Endodermal cell (in vitro differentiated cells): Measurements from ENCODE around the gene BRCA1. TPM values are rescaled to one million over a fixed set of nuclear protein-coding genes. Genes with fewer than 3 reads are reported as not detected.

Experiments used
- DNase-seq: peaks from one replicate; pipeline ENCODE4 v3.0.0-alpha.2; 2017
- H3K27ac ChIP-seq: 2 replicates; pipeline ENCODE4 v1.5.1; 2013; ENCODE audit warnings: mild to moderate bottlenecking, low read depth, low read length, moderate library complexity
- H3K27me3 ChIP-seq: 2 replicates; pipeline ENCODE4 v1.6.1; 2013; ENCODE audit warnings: mild to moderate bottlenecking, low read length, moderate library complexity; ENCODE audit not compliant: insufficient read depth, control insufficient read depth, poor library complexity, severe bottlenecking
- H3K36me3 ChIP-seq: 2 replicates; pipeline ENCODE4 v1.7.0; 2013; ENCODE audit warnings: mild to moderate bottlenecking, low read length, moderate library complexity; ENCODE audit not compliant: control insufficient read depth, insufficient read depth
- H3K4me1 ChIP-seq: one replicate; pipeline ENCODE4 v1.7.0; 2013; ENCODE audit warnings: low read length; ENCODE audit not compliant: control insufficient read depth, insufficient read depth
- H3K4me3 ChIP-seq: 2 replicates; pipeline ENCODE4 v1.5.1; 2013; ENCODE audit warnings: mild to moderate bottlenecking, low read length, moderate library complexity
- H3K9ac ChIP-seq: 2 replicates; pipeline ENCODE4 v1.6.1; 2013; ENCODE audit warnings: mild to moderate bottlenecking, low read length, moderate library complexity; ENCODE audit not compliant: poor library complexity, severe bottlenecking; ENCODE audit errors: extremely low read depth
- H3K9me3 ChIP-seq: 2 replicates; pipeline ENCODE4 v1.6.1; 2013; ENCODE audit warnings: mild to moderate bottlenecking, low read length, moderate library complexity; ENCODE audit not compliant: control insufficient read depth
- H3K27ac Mint-ChIP-seq: 2 replicates; pipeline ENCODE4 v1.8.0; 2020; ENCODE audit warnings: mixed read lengths
- H3K27me3 Mint-ChIP-seq: 2 replicates; pipeline ENCODE4 v1.8.0; 2021; ENCODE audit warnings: mild to moderate bottlenecking, mixed read lengths; ENCODE audit not compliant: insufficient read depth
- H3K36me3 Mint-ChIP-seq: 2 replicates; pipeline ENCODE4 v1.8.0; 2020; ENCODE audit warnings: low read depth, mixed read lengths
- H3K4me1 Mint-ChIP-seq: 2 replicates; pipeline ENCODE4 v1.8.0; 2020; ENCODE audit warnings: mixed read lengths
- H3K4me3 Mint-ChIP-seq: 2 replicates; pipeline ENCODE4 v1.8.0; 2020; ENCODE audit warnings: mild to moderate bottlenecking, moderate library complexity, mixed read lengths
- H3K9me3 Mint-ChIP-seq: 2 replicates; pipeline ENCODE4 v1.8.0; 2020; ENCODE audit warnings: mild to moderate bottlenecking, mixed read lengths
- WGBS, 2 experiments: methylation state at CpG; one replicate each; pipeline versions ENCODE4 v1.1.5 to v1.1.7; 2013; ENCODE audit warnings: missing lambda C conversion rate in 2 of 2, mixed read lengths in 1 of 2; ENCODE audit not compliant: insufficient coverage in 1 of 2, insufficient read length in 1 of 2; 5-methylcytosine and 5-hydroxymethylcytosine counted together
- total RNA-seq, 2 donors: library from RNA; stranded (reverse); fragmentation: NEBNext Ultra II Directional in 1 of 2; extraction: Animal tissue kit (Norgen Biotek cat#: 25700) in 1 of 2; gene quantifications; 2 replicates in 1 of 2; 3 replicates in 1 of 2; pipeline ENCODE4 v1.2.1, GENCODE V29; 2021
- TF ChIP-seq, protein P1 (sequence below): fragments of 200-600 bp; sonication (generic); conservative IDR thresholded peaks from 2 replicates; pipeline ENCODE4 v1.5.0; 2021; ENCODE audit warnings: antibody characterized with exemption, mild to moderate bottlenecking

BRCA1 gene
- total RNA-seq, 2 donors from 2014 or later, result 45.4 to 59.0 TPM

DNA sequence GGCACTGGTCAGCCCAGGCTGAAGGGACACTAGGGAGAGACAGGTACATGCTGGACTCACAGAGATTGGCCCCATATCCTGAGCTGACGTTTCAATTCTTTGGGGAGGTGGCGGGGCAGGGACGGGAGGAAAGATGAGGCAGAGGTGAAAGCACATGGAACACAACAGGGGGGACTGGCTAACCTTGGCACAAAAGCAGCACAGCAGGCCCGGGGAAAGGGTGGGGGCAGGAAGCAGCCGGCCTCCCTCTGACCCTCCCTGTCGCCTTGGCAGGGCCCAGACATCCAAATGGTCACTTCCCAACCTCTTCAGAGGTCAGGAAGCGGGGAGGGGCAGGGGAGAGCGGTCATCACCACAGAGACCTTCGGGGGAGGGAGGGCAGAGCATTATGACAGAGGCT, 109.6 kb downstream of the BRCA1 start:
- Mint-ChIP-seq H3K9me3 (no peaks in the 10 kb centered on the region), H3K4me1 (peaks cover 31% of the 10 kb centered on the region), H3K36me3 (peaks cover 49% of the 10 kb centered on the region), H3K27ac (peak overlapping the region; percentile 32), H3K27me3 (no peaks in the 10 kb centered on the region), H3K4me3 (no peak overlapping the region)
- H3K27me3 ChIP-seq, result no peaks in the 10 kb centered on the region
- peaks cover 12% of the 10 kb centered on the region for H3K4me1 ChIP-seq
- peak overlapping the region; percentile 66 for H3K27ac ChIP-seq
- TF ChIP-seq, protein P1, sequence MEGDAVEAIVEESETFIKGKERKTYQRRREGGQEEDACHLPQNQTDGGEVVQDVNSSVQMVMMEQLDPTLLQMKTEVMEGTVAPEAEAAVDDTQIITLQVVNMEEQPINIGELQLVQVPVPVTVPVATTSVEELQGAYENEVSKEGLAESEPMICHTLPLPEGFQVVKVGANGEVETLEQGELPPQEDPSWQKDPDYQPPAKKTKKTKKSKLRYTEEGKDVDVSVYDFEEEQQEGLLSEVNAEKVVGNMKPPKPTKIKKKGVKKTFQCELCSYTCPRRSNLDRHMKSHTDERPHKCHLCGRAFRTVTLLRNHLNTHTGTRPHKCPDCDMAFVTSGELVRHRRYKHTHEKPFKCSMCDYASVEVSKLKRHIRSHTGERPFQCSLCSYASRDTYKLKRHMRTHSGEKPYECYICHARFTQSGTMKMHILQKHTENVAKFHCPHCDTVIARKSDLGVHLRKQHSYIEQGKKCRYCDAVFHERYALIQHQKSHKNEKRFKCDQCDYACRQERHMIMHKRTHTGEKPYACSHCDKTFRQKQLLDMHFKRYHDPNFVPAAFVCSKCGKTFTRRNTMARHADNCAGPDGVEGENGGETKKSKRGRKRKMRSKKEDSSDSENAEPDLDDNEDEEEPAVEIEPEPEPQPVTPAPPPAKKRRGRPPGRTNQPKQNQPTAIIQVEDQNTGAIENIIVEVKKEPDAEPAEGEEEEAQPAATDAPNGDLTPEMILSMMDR, result no peak
- H3K9me3 ChIP-seq, result no peaks in the 10 kb centered on the region
- WGBS, 2 experiments, result 78 to 84% methylated on average over 6 to 9 of the region's 9 CpGs
- DNase-seq, result peak; percentile 50
- peaks cover 53% of the 10 kb centered on the region for H3K36me3 ChIP-seq
- H3K4me3 ChIP-seq, result no peak overlapping the region
- H3K9ac ChIP-seq, result no peak overlapping the region

DNA sequence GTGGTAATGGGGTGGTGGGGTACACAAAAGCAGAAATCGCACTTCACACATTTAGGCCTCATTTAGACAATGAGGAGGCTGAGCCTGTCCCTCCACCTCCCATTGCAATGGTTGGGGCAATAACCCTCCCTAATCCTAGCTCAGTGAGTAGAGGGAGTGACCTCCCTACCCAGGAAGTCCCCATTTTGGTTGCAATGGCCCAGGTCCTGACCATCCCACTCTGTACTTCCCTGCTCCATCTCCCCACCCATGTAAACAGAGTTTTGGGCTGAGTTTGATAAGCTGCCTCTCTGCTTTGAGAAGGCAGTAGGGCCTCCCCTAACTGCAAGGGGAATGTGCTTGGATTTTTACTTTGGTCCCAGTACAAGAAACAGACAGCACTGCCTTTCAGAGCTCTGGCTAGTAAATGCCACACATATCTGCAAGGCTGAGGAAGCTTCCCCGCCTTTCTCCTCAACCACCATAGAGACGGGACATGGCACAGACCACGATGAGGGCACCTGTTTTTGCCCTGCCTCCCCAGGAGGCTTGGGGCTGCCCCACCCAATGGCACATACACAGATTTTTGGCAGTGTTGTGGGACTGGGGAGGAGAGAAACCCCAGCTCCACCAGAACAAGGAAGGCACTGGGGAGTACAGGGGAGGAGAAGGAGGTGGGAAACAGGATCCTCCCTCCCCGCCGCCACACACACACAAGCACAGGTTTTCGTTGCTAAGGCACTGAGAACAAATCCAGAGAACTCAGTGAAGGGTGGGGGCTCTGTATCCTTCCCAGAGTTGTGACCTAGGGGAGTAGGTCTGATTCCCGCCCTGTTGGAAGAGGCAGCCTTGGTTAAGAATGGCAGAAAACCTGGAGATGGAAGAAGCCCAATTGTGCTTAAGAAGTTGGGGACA, 110.3 kb downstream of the BRCA1 start:
- 93 to 100% methylated on average over 1 to 8 of the region's 8 CpGs for WGBS, 2 experiments
- Histone ChIP-seq H3K36me3 (peaks cover 46% of the 10 kb centered on the region), H3K4me1 (peaks cover 6% of the 10 kb centered on the region), H3K4me3 (no peak overlapping the region), H3K9me3 (no peaks in the 10 kb centered on the region), H3K27me3 (no peaks in the 10 kb centered on the region), H3K27ac (peak overlapping the region; percentile 70), H3K9ac (no peak overlapping the region)
- TF ChIP-seq, protein P1, result no peak
- H3K36me3 Mint-ChIP-seq, result peaks cover 45% of the 10 kb centered on the region
- peak overlapping the region; percentile 79 for H3K27ac Mint-ChIP-seq
- no peaks in the 10 kb centered on the region for H3K27me3 Mint-ChIP-seq
- no peak overlapping the region for H3K4me3 Mint-ChIP-seq
- H3K4me1 Mint-ChIP-seq, result peaks cover 26% of the 10 kb centered on the region
- peak; percentile 43 for DNase-seq
- H3K9me3 Mint-ChIP-seq, result no peaks in the 10 kb centered on the region

- no peaks in the 10 kb centered on the region for H3K9me3 Mint-ChIP-seq
- TF ChIP-seq, protein P1, result no peak
- no peaks in the 10 kb centered on the region for H3K9me3 ChIP-seq
- peak overlapping the region; percentile 70 for H3K27ac ChIP-seq
- no peak overlapping the region for H3K9ac ChIP-seq
- H3K27ac Mint-ChIP-seq, result peak overlapping the region; percentile 79
- no peaks in the 10 kb centered on the region for H3K27me3 ChIP-seq
- H3K4me1 ChIP-seq, result no peaks in the 10 kb centered on the region
- H3K27me3 Mint-ChIP-seq, result no peaks in the 10 kb centered on the region
- H3K4me1 Mint-ChIP-seq, result peaks cover 19% of the 10 kb centered on the region
- 90 to 93% methylated on average over 7 to 12 of the region's 12 CpGs for WGBS, 2 experiments
- peaks cover 39% of the 10 kb centered on the region for H3K36me3 Mint-ChIP-seq
- peak; percentile 46 for DNase-seq
- peaks cover 40% of the 10 kb centered on the region for H3K36me3 ChIP-seq
- H3K4me3 Mint-ChIP-seq, result no peak overlapping the region
- H3K4me3 ChIP-seq, result no peak overlapping the region
These were observed 111.0 kb downstream of the BRCA1 start for GRCh38 chr17:43014020-43014648.
